GM12878 (cell line): Measurements from ENCODE around the gene ZNF512B. TPM values are rescaled to one million over a fixed set of nuclear protein-coding genes. Genes with fewer than 3 reads are reported as not detected.

Experiments used
- ATAC-seq: fragments of 200-7000 bp; cut with Tn5 transposase; 3 replicates; pipeline ENCODE4 v1.9.1; 2020; ENCODE audit warnings: mild to moderate bottlenecking, moderate library complexity
- BruUV-seq: library from RNA; stranded (reverse); fragments of 400-500 nt; replicated peaks from 2 replicates; lab custom pipeline; 2021; lab: Mats Ljungman, UMichigan
- CTCF ChIA-PET: fragments of 300-600 bp; sonication (Branson Sonifier 250); formaldehyde crosslinking; extraction: SDS; loops from one replicate; lab custom pipeline; 2021; ENCODE audit warnings: inconsistent platforms; lab: Yijun Ruan, JAX
- POLR2A ChIA-PET: fragments of 350-600 bp; formaldehyde crosslinking; extraction: SDS; loops from one replicate; lab custom pipeline; 2021; ENCODE audit warnings: inconsistent platforms; lab: Charles Lee
- RAD21 ChIA-PET: fragments of 300-600 bp; sonication (Branson Sonifier 250); formaldehyde crosslinking; loops from one replicate; lab custom pipeline; 2023; ENCODE audit warnings: antibody characterized with exemption; ENCODE audit not compliant: unreplicated experiment; lab: Charles Lee
- SMC1A ChIA-PET: fragments of 300-600 bp; sonication (Branson Sonifier 250); formaldehyde crosslinking; loops from one replicate; lab custom pipeline; 2023; ENCODE audit not compliant: unreplicated experiment, uncharacterized antibody; lab: Charles Lee
- DNase-seq: peaks from one replicate; pipeline ENCODE4 v3.0.0-alpha.2; 2011; ENCODE audit warnings: low read depth, low spot score
- FAIRE-seq: peaks from 3 replicates; lab custom pipeline; 2011; peaks lifted over from hg19 to GRCh38; lab: Jason Lieb, UNC
- H2AFZ ChIP-seq: 2 replicates; pipeline ENCODE4 v1.6.0; 2011; ENCODE audit warnings: low read depth, low read length, control low read depth; ENCODE audit not compliant: control insufficient read depth
- H3K27ac ChIP-seq: 2 replicates; pipeline ENCODE4 v1.5.1; 2011; ENCODE audit warnings: control low read depth; ENCODE audit not compliant: control insufficient read depth, insufficient read depth
- H3K27me3 ChIP-seq, 2 experiments: replicated peaks in 1 of 2; 2 replicates each; pipeline versions ENCODE4 v1.6.0 to v1.6.1; 2011; ENCODE audit warnings: low read length in 1 of 2; ENCODE audit not compliant: control insufficient read depth in 2 of 2, insufficient read depth in 2 of 2
- H3K36me3 ChIP-seq, 2 experiments: 2 replicates each; pipeline ENCODE4 v1.5.1; 2011; ENCODE audit warnings: low read length in 1 of 2; ENCODE audit not compliant: control insufficient read depth in 2 of 2, insufficient read depth in 2 of 2
- H3K4me1 ChIP-seq: 2 replicates; pipeline ENCODE4 v1.6.1; 2011; ENCODE audit warnings: mild to moderate bottlenecking, low read length, moderate library complexity, mixed read lengths; ENCODE audit not compliant: control insufficient read depth, insufficient read depth
- H3K4me2 ChIP-seq: 2 replicates; pipeline ENCODE4 v1.6.0; 2011; ENCODE audit warnings: control low read depth; ENCODE audit not compliant: control insufficient read depth, insufficient read depth
- H3K4me3 ChIP-seq: fragments of 200-600 bp; sonication (generic); 2 replicates; pipeline ENCODE4 v1.5.1; 2016
- H3K79me2 ChIP-seq: 2 replicates; pipeline ENCODE4 v1.6.0; 2011; ENCODE audit warnings: low read length; ENCODE audit not compliant: control insufficient read depth, insufficient read depth
- H3K9ac ChIP-seq: 2 replicates; pipeline ENCODE4 v1.8.0; 2011; ENCODE audit warnings: low read length, control low read depth, mixed read lengths; ENCODE audit not compliant: control insufficient read depth, insufficient read depth
- H3K9me3 ChIP-seq: replicated peaks from 3 replicates; pipeline ENCODE4 v1.5.1; 2011; ENCODE audit warnings: mild to moderate bottlenecking, low read length; ENCODE audit not compliant: control insufficient read depth, insufficient read depth
- H4K20me1 ChIP-seq: 2 replicates; pipeline ENCODE4 v1.6.0; 2011; ENCODE audit not compliant: control insufficient read depth, insufficient read depth
- ESRRA ChIP-seq: IDR thresholded peaks from 2 replicates; pipeline ENCODE4 v1.6.1; 2012; ENCODE audit warnings: mild to moderate bottlenecking, low read length, improper control_type of control experiment
- FOXK2 ChIP-seq: fragments of 450-650 bp; IDR thresholded peaks from 2 replicates; pipeline ENCODE4 v1.6.1; 2017; ENCODE audit warnings: mild to moderate bottlenecking, moderate library complexity
- PBX3 ChIP-seq: IDR thresholded peaks from 2 replicates; pipeline ENCODE4 v1.6.1; 2011; ENCODE audit warnings: mild to moderate bottlenecking, low read depth, low read length, moderate library complexity; ENCODE audit not compliant: insufficient replicate concordance
- PML ChIP-seq: IDR thresholded peaks from 2 replicates; pipeline ENCODE4 v1.6.1; 2012; ENCODE audit warnings: low read length, inconsistent platforms
- SUPT20H ChIP-seq: IDR thresholded peaks from 2 replicates; pipeline ENCODE4 v1.6.1; 2011; ENCODE audit warnings: low read depth, mild to moderate bottlenecking, low read length, moderate library complexity, borderline replicate concordance; ENCODE audit not compliant: control insufficient read depth
- SUZ12 ChIP-seq: fragments of 200-600 bp; sonication (generic); IDR thresholded peaks from one replicate; pipeline ENCODE4 v1.6.1; 2018; ENCODE audit warnings: antibody characterized with exemption, mild to moderate bottlenecking; ENCODE audit not compliant: unreplicated experiment
- ZNF384 ChIP-seq: IDR thresholded peaks from 2 replicates; pipeline ENCODE4 v1.6.1; 2012; ENCODE audit warnings: low read depth, mild to moderate bottlenecking, low read length, improper control_type of control experiment, borderline replicate concordance
- ZNF622 ChIP-seq: fragments of 450-650 bp; IDR thresholded peaks from 2 replicates; pipeline ENCODE4 v1.6.1; 2017; ENCODE audit warnings: mild to moderate bottlenecking, inconsistent platforms
- WGBS: methylation state at CpG from one replicate; pipeline ENCODE4 v1.1.6; 2016; ENCODE audit warnings: low lambda C conversion rate; ENCODE audit not compliant: insufficient replicate concordance, insufficient coverage; ENCODE audit errors: missing lambda C conversion rate; 5-methylcytosine and 5-hydroxymethylcytosine counted together
- in situ Hi-C: fragments of 300-500 bp; cut with MboI; formaldehyde crosslinking; loops from 9 replicates; pipeline ENCODE4 v1.14.3; 2018; ENCODE audit warnings: mixed read lengths
- intact Hi-C: fragments of 100-400 bp; cut with micrococcal nuclease; formaldehyde crosslinking; loops from one replicate; pipeline ENCODE4 v1.14.2; 2022; ENCODE audit not compliant: unreplicated experiment
- polyA plus RNA-seq, 11 experiments: library from polyadenylated mRNA; depleted of rRNA in 4 of 11; unstranded in 6 of 11; stranded (reverse) in 5 of 11; fragments of >200 nt; fragmentation: Nextera tagmentation in 4 of 11; fragmentation: Illumina TruSeq in 1 of 11; extraction: Ambion mirVana in 4 of 11; extraction: Trizol in 1 of 11; gene quantifications; 1 replicate in 1 of 11; 2 replicates in 10 of 11; pipeline versions ENCODE4 v1.2.1 to v1.2.3, GENCODE V29; 2011 to 2016; ENCODE audit warnings: inconsistent platforms in 2 of 11, missing spikeins in 2 of 11, low read depth in 1 of 11
- total RNA-seq, 4 experiments: library from RNA; depleted of rRNA in 3 of 4; stranded (reverse); fragments of >200 nt in 3 of 4; fragmentation: Illumina TruSeq in 1 of 4; extraction: Trizol in 1 of 4; gene quantifications; 2 replicates each; pipeline versions ENCODE4 v1.2.1 to v1.2.3, GENCODE V29; 2013 to 2021

Gene ZNF512B
- total and polyA plus RNA-seq, 10 of the 15 experiments (the other 5 are each of a cell fraction or from before 2014, with no cell fraction given) = 0.06 to 23.9 (median 4.0) TPM

GRCh38 chr20:63958964-63959698 is 10.6 kb downstream of the ZNF512B start:
- BruUV-seq = no TSS peak
- intact Hi-C loops = loop anchor here (5.0 kb wide), 1 partner anchor 98 kb away; no protein-coding TSS in a partner anchor
- RAD21 ChIA-PET = no interaction called here

More at GRCh38 chr20:63958964-63959698, 10.6 kb downstream of the ZNF512B start:
- Histone ChIP-seq H3K27me3 (no peaks in the 10 kb centered on the region), H2AFZ (no peak overlapping the region), H3K27ac (no peak overlapping the region), H3K4me2 (no peak overlapping the region), H3K4me3 (no peak overlapping the region), H3K4me1 (peaks cover 7% of the 10 kb centered on the region), H3K36me3 (peaks cover 0 to 9% of the 10 kb centered on the region in 2 experiments; a peak in 3 of 4 replicates), H4K20me1 (no peaks in the 10 kb centered on the region), H3K9me3 (no peaks in the 10 kb centered on the region)
- in situ Hi-C loops = no loop called here
- WGBS = 88% methylated on average over 10 of the region's 10 CpGs
- DNase-seq (no peak), FAIRE-seq (no peak), ATAC-seq (no peak)
- ChIA-PET SMC1A (no interaction called here), CTCF (interaction anchor here (1.2 kb wide), 1 partner anchor 15 kb away, joined by 3 read pairs; no protein-coding TSS in a partner anchor), POLR2A (no interaction called here)
- TF ChIP-seq PBX3 (no peak), SUPT20H (no peak), SUZ12 (no peak), PML (no peak), FOXK2 (no peak), ZNF384 (no peak), ESRRA (no peak), ZNF622 (no peak)
- TF ChIP-seq, all 136 proteins: peak for 0
- H3K79me2 ChIP-seq = peaks cover 20% of the 10 kb centered on the region
- no peak overlapping the region for H3K9ac ChIP-seq
